NCI-H1694 treated with DMSO at 0.1 percent for 48 hours (cell line): ENCODE measurements around the gene ZNF614.
"Not testable (repeated sequence)": the region's sequence is repeated elsewhere in the genome, so short reads cannot be mapped to it uniquely, and the experiment has no call there.

Experiments used
- DNase-seq: peaks from one replicate; lab custom pipeline; 2025; lab: John Stamatoyannopoulos, UW

Gene ZNF614

DNA sequence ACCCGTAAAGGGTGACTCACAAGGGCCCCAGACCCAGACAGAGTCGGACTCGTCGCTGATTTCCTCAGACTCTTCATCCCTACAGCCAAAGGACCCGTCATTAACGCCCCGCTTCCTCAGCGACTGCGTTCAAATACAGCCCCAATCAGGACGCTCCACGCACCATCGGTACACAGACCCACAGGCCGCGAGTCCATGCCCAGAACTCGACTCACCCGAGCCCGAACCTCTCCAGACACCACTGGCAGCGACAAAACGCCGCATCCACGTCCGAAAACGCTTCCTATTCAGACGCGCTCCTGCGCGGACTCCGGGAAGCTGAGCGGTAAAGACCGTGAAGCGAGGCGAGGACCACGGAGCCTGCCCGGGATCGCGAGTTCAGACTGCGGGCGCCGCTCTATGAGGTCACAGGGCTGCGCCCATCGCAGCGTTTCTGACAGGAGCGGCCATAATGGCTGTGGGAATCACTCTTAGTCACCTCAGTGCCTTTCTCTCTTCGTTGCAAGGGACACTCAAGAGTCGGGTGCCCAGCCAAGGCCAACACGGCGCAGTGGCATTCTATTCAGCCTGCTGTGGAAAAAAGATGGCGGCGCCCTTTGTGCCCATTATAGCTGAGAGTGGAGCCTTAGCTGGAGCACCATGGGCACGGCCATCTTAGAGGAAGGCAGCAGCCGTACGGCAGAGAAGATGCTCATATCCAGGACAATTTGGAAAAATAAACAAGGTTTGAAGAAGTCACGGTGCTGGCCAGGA lies at the start of gene ZNF614:
TSS of gene ZNF614 (minus strand) at position 353 of the 753 bp plus-strand sequence. CDS start 2,634 bp downstream, outside the sequence.
- peak; percentile 89 for DNase-seq

DNA sequence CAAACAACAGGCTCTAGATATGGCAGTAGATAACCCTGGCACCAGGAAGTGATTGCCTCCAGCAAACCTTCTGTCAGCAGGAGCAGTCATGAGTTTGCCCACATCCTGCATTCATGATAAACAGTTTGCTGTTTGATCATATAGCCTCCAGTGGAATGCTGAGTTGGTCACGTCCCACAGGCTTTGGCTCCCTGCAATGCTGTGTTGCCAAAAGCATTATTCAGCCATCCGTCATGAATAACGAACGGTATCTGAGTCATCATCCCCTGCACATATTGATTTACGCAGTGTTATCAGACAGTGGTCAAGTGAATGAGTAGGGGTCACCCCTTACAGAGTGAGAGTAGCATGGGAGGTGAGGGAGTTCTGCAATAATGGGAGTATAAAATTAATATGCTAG lies 42.3 kb upstream of the ZNF614 start:
- no peak for DNase-seq

DNA sequence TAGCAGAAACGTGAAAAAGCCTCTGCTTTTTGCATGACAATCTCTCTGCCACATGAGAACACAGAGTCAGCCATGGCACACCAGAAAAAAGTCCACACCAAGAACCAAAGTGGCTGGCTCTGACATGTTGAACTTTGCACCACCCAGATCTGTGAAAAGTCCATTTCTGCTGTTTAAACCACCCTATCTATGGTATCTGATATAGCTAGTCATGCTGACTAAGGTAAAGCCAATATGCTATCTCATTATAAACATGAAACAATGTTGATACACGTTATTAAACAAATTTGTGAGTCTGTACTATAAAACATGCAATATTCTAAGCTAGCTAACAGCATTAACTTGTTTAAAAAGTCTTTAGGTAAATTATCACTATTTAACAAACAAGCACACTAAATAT lies 41.5 kb upstream of the ZNF614 start:
- DNase-seq, result no peak

DNA sequence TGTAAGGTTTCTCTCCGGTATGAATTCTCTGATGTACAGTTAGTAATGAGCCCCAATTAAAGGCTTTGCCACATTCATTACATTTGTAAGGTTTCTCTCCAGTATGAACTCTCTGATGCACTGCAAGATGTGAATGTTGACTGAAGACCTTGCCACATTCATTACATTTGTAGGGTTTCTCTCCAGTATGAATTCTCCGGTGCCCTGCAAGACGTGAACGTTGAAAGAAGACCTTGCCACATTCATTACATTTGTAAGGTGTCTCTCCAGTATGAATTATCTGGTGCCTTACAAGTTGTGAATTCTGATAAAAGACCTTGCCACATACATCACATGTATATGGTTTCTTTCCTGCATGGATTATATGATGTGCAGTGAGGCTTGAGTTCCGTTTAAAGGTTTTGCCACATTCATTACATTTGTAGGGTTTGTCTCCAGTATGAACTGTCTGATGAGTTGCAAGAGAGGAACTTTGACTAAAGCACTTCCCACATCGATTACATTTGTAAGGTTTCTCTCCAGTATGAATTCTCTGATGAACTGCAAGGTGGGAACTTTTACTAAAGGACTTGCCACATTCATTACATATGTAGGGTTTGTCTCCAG lies 38.2 kb upstream of the ZNF614 start:
- DNase-seq, result no peak

DNA sequence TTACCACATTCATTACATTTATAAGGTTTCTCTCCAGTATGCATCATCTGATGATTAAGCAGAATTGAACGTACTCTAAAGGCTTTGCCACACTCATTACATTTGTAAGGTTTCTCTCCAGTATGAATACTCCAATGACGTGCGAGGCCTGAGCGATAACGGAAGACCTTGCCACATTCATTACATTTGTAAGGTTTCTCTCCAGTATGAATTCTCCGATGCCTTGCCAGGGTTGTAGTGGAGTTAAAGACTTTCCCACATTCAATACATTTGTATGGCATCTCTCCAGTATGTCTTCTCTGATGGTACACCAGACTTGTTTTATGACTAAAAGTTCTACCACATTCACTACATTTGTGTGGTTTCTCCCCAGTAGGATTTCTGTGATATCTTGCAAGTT lies 37.2 kb upstream of the ZNF614 start:
- no peak for DNase-seq

DNA sequence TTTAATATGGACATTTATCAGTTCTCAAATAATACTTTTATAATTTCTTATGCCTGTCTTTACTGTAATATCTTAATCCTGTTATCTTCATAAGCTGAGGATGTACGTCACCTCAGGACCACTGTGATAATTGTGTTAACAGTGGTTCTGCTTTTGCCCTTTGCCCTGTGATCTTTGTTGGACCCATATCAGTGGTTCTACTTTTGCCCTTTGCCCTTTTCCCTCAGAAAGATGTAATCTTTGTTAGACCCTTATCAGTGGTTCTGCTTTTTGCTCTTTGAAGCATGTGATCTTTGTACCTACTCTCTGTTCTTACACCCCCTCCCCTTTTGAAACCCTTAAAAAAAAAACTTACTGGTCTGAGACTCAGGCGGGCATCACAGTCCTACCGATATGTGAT lies 28.3 kb upstream of the ZNF614 start:
- DNase-seq, result not testable (repeated sequence)

DNA sequence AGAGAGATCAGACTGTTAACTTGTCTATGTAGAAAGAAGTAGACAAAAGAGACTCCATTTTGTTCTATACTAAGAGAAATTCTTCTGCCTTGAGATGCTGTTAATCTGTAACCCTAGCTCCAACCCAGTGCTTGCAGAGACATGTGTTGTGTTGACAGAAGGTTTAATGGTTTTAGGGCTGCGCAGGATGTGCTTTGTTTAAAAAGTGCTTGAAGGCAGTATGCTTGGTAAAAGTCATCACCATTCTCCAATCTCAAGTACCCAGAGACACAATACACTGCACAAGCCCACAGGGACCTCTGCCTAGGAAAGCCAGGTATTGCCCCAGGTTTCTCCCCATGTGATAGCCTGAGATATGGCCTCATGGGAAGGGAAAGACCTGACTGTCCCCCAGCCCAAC lies 23.6 kb upstream of the ZNF614 start:
- not testable (repeated sequence) for DNase-seq

DNA sequence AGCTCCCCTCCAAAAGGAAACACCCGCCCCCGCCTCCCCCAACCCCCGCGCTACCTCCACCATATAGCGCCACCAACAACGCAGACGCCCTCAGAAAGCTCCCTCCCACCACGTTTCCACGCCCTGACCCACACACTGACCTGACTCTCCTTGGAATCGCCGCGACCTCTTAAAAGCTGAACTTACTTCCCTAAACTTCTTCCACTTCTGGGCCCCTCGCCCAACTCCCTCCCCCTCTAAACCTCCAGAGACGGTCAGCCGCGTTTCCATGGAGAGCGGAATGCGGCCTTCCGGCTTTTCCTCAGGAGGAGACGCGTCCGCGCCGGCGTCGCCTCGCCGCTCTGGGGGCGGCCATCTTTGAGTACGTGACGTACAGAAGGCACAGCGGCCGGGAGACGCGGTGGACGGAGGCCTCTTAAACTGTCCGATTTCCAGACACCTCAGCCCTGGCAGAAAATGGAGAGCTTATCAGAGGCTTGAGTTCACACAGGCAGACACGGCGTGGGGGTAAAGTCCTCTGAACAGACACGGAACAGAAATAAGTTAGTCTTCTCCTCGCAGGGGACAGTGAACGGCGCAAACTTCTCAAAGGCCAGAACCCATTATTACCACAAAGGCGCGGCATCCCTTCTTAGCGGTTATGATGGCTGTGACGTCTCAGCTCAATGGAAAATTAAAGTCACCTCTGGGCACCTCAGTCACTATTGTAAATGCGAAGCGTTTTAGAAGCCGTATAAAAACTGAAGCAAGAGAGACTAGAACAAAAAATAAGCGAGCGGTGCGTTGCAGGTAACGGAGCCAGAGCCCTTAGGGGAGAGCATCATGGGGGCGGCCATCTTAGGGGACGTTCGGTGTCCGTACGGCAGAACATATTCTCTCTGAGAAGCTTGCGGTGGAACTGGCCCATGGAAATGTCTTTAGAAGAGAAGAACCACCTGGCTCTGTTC lies 20.6 kb upstream of the ZNF614 start, which contains the start of gene ZNF432:
TSS of gene ZNF432 (minus strand) at position 284 of the 947 bp plus-strand sequence. CDS start 1,970 bp downstream, outside the sequence.
- DNase-seq, result peak; percentile 86

DNA sequence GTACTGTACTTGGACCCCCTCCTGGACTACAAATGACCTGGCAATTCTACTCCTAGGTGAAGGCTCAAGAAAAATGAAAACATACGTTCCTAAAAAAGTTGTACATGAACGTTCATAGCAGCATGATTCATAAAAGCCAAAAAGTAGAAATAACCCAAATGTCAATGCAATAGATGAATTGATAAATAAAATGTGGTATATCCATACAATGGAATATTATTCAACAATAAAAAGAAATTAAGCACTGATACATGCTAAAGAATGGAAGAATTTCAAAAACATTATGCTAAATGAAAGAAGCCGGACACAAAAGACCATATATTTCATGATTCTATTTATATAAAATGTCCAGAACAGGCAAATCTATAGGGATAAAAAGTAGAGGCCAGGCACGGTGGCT lies 11.0 kb upstream of the ZNF614 start:
- no peak for DNase-seq

DNA sequence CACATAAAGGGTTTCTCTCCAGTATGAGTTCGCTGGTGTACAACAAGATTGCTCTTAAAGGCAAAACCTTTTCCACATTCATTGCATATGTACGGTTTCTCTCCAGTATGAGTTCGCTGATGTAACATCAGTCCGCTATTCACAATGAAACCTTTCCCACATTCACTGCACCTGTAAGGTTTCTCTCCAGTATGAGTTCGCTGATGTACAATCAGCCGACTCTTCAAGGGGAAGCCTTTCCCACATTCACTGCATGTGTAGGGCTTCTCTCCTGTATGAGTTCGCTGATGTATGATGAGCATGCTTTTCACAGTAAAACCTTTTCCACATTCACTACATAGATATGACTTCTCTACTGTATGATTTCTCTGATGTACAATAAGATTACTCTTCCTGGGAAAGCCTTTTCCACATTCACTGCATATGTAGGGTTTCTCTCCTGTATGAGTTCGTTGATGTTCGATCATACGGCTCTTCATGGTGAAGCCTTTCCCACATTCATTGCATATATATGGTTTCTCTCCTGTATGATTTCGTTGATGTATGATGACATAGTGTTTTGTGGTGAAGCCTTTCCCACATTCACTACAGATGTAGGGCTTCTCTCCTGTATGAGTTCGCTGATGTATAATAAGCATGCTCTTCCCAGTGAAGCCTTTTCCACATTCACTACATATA lies 6.0 kb upstream of the ZNF614 start:
- no peak for DNase-seq

DNA sequence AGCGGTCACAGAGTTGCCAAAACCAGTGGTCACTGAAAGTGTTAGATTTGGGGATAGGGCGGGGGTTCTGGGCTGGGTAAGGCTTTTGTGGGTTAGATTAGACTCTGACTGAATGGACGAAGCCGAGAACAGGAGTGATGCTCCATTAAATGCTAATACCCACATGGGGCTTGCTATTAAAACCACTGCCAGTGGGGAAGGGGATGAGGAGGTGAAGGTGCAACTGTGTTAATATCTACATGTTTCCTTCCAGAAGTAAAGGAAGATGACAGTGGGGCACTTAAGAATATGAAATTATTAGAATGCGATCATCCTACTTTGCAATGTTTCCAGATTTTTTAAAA lies 573 bp upstream of the ZNF614 start:
- peak; percentile 70 for DNase-seq

DNA sequence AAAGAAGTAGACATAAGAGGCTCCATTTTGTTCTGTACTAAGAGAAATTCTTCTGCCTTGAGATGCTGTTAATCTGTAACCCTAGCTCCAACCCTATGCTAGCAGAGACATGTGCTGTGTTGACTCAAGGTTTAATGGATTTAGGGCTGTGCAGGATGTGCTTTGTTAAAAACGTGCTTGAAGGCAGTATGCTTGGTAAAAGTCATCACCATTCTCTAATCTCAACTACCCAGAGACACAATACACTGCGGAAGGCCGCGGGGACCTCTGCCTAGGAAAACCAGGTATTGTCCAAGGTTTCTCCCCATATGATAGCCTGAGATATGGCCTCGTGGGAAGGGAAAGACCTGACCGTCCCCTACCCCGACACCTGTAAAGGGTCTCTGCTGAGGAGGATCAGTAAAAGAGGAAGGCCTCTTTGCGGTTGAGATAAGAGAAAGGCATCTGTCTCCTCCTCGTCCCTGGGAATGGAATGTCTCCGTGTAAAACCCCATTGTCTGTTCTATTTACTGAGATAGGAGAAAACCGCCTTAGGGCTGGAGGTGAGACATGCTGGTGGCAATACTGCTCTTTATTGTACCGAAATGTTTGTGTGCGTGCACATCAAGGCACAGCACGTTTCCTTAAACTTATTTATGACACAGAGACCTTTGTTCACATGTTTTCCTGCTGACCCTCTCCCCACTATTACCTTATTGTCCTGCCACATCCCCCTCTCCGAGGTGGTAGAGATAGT lies 1.8 kb downstream of the ZNF614 start:
- DNase-seq, result not testable (repeated sequence)

DNA sequence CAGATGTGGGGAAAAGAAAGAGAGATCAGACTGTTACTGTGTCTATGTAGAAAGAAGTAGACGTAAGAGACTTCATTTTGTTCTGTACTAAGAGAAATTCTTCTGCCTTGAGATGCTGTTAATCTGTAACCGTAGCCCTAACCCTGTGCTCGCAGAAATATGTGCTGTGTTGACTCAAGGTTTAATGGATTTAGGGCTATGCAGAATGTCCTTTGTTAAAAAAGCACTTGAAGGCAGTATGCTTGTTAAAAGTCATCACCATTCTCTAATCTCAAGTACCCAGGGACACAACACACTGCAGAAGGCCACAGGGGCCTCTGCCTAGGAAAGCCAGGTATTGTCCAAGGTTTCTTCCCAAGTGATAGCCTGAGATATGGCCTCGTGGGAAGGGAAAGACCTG lies 3.7 kb downstream of the ZNF614 start:
- not testable (repeated sequence) for DNase-seq

DNA sequence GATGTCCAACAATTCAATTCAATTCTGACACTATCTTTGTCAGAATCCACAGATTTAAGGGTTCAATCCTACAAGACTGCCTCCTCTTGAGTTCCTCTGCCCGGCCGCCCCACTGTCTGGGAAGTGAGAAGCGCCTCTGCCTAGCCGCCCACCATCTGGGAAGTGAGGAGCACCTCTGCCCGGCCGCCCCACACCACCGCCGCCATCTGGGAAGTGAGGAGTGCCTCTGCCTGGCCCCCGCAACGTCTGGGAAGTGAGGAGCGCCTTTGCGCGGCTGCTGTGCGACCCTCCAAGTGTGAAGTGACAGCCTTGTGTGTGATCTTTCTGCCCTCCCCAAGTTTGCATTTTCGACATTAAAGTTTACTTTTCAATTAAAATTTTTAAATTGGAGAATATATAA lies 6.0 kb downstream of the ZNF614 start:
- no peak for DNase-seq

DNA sequence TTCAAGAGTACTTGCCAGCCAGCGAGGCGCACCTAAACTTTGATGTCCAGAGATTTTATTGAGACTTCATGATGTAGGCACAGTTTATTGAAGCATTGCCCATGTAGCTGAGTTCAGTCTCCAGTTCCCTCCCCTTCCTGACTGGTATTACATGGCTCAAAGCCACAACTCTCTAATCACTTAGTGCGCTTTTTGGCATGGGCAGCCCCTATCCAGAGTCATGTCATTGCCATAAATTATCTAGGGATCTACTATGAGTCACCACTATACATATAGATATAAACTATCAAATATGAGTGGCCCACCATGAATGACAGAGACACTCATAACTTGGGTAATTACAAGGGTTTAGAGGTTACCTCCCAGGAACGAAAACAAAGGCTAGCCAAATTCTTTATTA lies 7.7 kb downstream of the ZNF614 start:
- no peak for DNase-seq

DNA sequence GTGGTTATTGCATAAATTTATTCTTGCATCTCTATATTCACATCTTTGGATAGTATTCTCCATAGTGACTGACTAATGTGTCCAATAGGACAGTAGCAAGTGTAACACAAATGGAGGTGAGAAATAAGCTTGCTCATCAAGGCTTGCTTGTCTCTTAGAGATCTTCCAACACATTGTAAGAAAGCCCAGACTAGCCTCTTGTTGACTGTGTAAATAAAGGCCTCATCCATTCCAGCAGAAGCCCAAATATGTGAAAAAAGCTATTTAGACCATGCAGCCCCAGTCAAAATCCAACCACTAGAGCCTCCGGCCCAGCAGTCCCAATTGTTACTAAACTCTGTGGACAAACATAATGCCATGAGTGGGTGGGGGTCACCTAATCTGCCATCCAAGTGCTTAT lies 17.5 kb downstream of the ZNF614 start:
- DNase-seq, result no peak

DNA sequence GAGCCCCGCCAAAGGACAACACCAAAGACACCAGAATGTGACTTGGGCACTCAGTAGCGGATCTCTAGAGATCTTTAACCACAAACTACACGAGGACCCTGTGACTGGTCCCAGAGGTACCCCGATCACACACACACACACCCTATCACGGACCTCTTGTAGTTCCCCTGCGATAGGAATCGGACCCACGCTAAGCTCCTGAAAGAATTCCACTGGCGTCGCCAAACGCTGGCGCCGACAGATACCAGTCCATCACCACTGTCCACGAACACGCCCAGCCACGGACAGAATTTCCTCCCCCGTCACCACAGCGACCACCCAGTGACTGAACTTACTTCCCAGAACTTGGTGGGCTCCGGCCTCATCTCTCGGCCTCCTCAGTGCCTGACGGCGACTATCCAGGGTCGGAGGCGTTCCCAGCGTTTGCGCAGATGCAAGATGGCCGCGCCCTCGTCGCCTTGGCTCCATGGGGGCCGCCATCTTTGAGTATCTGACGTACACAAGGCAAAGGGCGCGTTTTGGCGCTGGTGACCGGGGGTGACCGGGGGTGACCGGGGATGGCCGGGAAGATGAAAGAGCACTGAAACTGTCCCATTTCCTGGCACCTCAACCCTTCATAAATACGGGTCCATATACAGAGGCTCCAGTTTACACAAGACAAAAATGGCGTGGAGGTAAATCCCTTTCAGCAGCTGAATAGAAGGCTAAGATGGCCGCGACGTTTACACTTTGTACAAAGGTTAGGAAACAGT lies 20.2 kb downstream of the ZNF614 start, which contains the start of gene ZNF615:
TSS of gene ZNF615 (minus strand) at position 406 of the 752 bp plus-strand sequence. CDS start 4,500 bp downstream, outside the sequence.
- peak; percentile 75 for DNase-seq

DNA sequence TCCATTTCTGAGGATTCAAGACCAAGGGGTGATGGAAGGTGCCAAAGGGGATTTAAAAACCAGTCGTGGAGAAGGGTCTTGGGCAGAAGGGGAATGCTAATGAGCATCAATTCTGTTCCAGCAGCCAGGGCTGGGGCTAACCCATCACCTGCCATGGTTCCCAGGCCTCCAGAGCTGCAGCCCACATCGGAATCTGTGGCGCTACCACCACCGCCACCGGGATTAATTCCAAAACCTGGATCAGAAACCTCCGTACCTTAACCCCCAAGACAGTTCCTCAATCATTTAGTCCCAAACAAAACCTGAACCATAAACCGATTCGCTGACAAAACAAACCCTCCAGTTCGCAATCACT lies 20.8 kb downstream of the ZNF614 start:
- no peak for DNase-seq

DNA sequence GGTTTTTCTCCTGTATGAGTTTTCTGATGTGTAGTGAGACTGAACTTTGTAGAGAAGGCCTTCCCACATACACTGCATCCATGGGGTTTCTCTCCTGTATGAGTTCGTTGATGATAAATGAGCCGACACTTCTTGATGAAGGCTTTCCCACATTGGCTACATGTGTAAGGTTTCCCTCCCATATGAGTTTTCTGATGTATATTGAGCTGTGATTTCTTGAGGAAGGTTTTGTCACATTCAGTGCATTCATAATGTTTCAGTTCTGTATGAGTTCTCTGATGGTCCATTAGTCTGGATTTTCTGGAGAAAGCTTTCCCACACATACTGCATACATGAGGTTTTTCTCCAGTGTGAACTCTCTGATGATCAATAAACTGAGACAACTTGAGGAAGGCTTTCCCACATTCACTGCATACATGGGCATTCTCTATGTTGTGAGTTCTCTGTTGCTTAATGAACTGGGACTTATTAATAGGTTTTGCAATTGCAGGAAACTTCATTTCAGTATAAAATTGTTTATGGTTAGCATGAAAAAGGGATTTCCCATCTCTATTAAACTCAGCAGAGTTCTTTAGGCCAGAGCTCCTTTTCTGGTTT lies 34.0 kb downstream of the ZNF614 start:
- no peak for DNase-seq

DNA sequence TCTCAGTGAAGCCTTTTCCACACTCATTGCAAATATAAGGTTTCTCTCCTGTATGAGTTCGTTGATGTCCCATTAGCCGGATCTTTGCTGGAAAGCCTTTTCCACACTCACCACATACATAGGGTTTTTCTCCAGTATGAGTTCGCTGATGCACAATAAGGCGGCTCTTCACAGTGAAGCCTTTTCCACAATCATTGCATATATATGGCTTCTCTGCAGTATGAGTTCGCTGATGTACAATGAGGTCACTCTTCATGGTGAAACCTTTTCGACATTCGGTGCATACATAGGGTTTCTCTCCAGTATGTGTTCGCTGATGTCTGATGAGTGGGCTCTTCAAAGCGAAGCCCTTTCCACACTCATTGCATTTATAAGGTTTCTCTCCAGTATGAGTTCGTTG lies 34.8 kb downstream of the ZNF614 start:
- DNase-seq, result no peak
